RWPE2 (cell line): ENCODE results near the gene WDR77.

ENCODE experiments used
- ATAC-seq: fragments of 200-7000 bp; cut with Tn5 transposase; 3 replicates; pipeline ENCODE4 v1.9.1; 2021; ENCODE audit warnings: low read depth
- DNase-seq: peaks from one replicate; pipeline ENCODE4 v3.0.0-alpha.2; 2020; ENCODE audit warnings: low spot score
- H3K27ac ChIP-seq: fragments of 450-650 bp; 2 replicates; pipeline ENCODE4 v1.5.1; 2017; ENCODE audit warnings: mild to moderate bottlenecking; ENCODE audit not compliant: poor library complexity, severe bottlenecking
- H3K27me3 ChIP-seq: fragments of 250-450 bp; sonication (Bioruptor Pico); 2 replicates; pipeline ENCODE4 v1.5.1; 2021; ENCODE audit warnings: mild to moderate bottlenecking, moderate library complexity; ENCODE audit not compliant: insufficient read depth, poor library complexity, severe bottlenecking
- H3K36me3 ChIP-seq: fragments of 250-450 bp; sonication (Bioruptor Pico); 2 replicates; pipeline ENCODE4 v1.5.1; 2020; ENCODE audit warnings: low read depth, mild to moderate bottlenecking, moderate library complexity
- H3K4me1 ChIP-seq: fragments of 250-450 bp; sonication (Bioruptor Pico); 2 replicates; pipeline ENCODE4 v1.5.1; 2021; ENCODE audit warnings: mild to moderate bottlenecking, moderate library complexity; ENCODE audit not compliant: insufficient read depth, poor library complexity, severe bottlenecking
- H3K4me3 ChIP-seq: fragments of 250-450 bp; sonication (Bioruptor Pico); 2 replicates; pipeline ENCODE4 v1.5.1; 2021; ENCODE audit warnings: mild to moderate bottlenecking, moderate library complexity; ENCODE audit not compliant: severe bottlenecking
- H3K9me3 ChIP-seq: fragments of 250-450 bp; sonication (Bioruptor Pico); 2 replicates; pipeline ENCODE4 v1.5.1; 2021; ENCODE audit warnings: mild to moderate bottlenecking, moderate library complexity; ENCODE audit not compliant: severe bottlenecking
- CTCF ChIP-seq: fragments of 450-650 bp; IDR thresholded peaks from one replicate; pipeline ENCODE4 v1.5.1; 2017; ENCODE audit warnings: mild to moderate bottlenecking, moderate library complexity; ENCODE audit not compliant: poor library complexity, severe bottlenecking

The WDR77 gene

DNA sequence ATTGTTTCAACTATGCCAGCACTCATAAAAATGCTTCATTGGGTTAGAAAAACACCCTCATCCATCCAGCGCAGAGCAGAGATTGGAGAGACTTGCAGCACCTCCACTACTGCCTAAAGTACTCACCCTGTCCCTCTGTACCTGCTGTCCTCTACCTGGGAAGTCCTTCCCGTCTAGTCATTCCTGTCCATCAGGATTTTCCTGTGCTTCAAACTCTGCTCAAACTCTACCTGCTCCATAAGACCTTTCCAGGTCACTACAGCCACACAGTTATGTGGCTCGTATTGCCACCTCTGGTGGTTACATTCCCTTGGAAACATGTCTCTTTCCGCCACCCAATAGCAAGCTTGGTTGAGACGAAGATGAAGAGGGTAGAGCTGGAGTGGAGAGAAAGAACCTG, 28.7 kb downstream of the WDR77 start:
- Histone ChIP-seq H3K36me3 (no peaks in the 10 kb centered on the region), H3K9me3 (no peaks in the 10 kb centered on the region), H3K27me3 (no peaks in the 10 kb centered on the region), H3K4me3 (no peak overlapping the region), H3K27ac (no peak overlapping the region), H3K4me1 (no peaks in the 10 kb centered on the region)
- DNase-seq (no peak), ATAC-seq (no peak)
- no peak for TF ChIP-seq CTCF

DNA sequence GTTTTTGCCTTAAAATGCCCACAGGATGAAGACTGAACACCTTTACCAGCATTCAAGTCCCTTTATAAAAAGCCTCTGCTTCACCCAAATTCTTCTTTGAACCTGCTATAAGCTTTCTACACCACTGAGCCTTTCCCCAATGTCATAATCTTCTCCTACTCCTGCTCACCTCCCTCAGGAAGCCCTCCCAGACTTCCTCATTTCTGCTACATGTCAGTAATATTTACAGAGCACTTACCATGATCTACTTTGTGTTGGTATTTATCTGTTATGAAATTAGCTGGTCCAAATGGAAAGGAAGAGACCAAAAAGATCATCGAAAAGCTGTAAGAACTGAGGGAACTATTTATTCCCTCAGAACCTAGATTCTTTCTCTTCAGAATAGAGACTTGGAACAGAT, 30.0 kb downstream of the WDR77 start:
- Histone ChIP-seq H3K4me1 (no peaks in the 10 kb centered on the region), H3K27ac (no peak overlapping the region), H3K27me3 (no peaks in the 10 kb centered on the region), H3K4me3 (no peak overlapping the region), H3K36me3 (no peaks in the 10 kb centered on the region), H3K9me3 (no peaks in the 10 kb centered on the region)
- no peak for ATAC-seq
- TF ChIP-seq CTCF: no peak
- no peak for DNase-seq

GRCh38 chr1:111417755-111418154, 31.3 kb downstream of the WDR77 start:
- no peak overlapping the region for H3K4me3 ChIP-seq
- DNase-seq (no peak), ATAC-seq (no peak)
- no peaks in the 10 kb centered on the region for H3K27me3 ChIP-seq
- no peaks in the 10 kb centered on the region for H3K9me3 ChIP-seq
- H3K4me1 ChIP-seq: no peaks in the 10 kb centered on the region
- no peaks in the 10 kb centered on the region for H3K36me3 ChIP-seq
- H3K27ac ChIP-seq: no peak overlapping the region
- TF ChIP-seq CTCF: no peak

GRCh38 chr1:111415461-111415860, 33.6 kb downstream of the WDR77 start:
- Histone ChIP-seq H3K9me3 (no peaks in the 10 kb centered on the region), H3K27ac (no peak overlapping the region), H3K36me3 (no peaks in the 10 kb centered on the region), H3K27me3 (no peaks in the 10 kb centered on the region), H3K4me3 (no peak overlapping the region), H3K4me1 (no peaks in the 10 kb centered on the region)
- no peak for TF ChIP-seq CTCF
- ATAC-seq (no peak), DNase-seq (no peak)

DNA sequence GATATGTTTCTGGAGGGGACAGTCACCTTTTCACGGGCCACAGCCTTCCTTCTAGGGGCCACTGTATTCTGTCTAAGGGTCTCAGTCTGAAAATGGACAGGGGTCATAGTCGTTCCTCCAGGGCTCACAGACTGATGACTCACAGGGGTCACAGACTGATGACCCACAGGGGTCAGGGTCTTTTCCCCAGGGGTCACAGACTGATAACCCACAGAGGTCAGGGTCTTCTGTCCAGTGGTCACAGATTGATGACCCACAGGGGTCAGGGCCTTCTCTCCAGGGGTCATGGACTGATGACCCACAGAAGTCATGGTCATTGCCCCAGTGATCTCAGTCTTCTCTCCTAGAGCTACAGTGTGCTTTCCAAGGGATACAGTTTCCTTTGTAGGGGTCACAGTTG, 34.3 kb downstream of the WDR77 start:
- ATAC-seq (no peak), DNase-seq (no peak)
- Histone ChIP-seq H3K27ac (no peak overlapping the region), H3K4me1 (no peaks in the 10 kb centered on the region), H3K36me3 (no peaks in the 10 kb centered on the region), H3K9me3 (no peaks in the 10 kb centered on the region), H3K4me3 (no peak overlapping the region), H3K27me3 (no peaks in the 10 kb centered on the region)
- no peak for TF ChIP-seq CTCF
